ENCODE results near the gene NDUFB5.
A peak's percentile ranks its signal among the peaks of the same experiment; 100 is the strongest.

Gene NDUFB5

DNA sequence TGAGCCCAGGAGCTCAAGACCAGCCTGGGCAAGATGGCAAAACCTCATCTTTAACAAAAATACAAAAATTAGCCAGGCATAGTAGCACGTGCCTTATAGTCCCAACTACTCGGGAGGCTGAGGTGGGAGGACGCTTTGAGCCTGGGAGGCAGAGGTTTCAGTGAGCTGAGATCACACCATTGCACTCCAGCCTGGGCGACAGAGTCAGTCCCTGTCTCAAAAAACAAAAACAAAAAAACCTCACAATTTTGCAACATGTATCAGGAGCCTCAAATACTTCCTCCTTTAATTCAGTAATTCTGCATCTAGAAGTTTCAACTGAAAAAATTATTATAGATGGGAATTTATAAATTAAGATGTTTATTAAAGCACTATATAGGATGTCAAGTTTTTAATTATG, 1.3 kb upstream of the NDUFB5 start:
- TF ChIP-seq EZH2phosphoT487 (conservative IDR thresholded peaks at IDR 0.05; ENCODE audit: low read length), result no peak
- TF ChIP-seq, protein P1, sequence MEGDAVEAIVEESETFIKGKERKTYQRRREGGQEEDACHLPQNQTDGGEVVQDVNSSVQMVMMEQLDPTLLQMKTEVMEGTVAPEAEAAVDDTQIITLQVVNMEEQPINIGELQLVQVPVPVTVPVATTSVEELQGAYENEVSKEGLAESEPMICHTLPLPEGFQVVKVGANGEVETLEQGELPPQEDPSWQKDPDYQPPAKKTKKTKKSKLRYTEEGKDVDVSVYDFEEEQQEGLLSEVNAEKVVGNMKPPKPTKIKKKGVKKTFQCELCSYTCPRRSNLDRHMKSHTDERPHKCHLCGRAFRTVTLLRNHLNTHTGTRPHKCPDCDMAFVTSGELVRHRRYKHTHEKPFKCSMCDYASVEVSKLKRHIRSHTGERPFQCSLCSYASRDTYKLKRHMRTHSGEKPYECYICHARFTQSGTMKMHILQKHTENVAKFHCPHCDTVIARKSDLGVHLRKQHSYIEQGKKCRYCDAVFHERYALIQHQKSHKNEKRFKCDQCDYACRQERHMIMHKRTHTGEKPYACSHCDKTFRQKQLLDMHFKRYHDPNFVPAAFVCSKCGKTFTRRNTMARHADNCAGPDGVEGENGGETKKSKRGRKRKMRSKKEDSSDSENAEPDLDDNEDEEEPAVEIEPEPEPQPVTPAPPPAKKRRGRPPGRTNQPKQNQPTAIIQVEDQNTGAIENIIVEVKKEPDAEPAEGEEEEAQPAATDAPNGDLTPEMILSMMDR (IDR thresholded peaks at IDR 0.05; ENCODE audit: insufficient read depth, low read length, poor library complexity, severe bottlenecking), result no peak
- H3K4me2 ChIP-seq (ENCODE audit: low read depth, low read length, poor library complexity, severe bottlenecking), result peak overlapping the region; percentile 95
- peaks cover 17% of the 10 kb centered on the region for H3F3A ChIP-seq (ENCODE audit: insufficient read depth)
- no peaks in the 10 kb centered on the region for H3K9me3 ChIP-seq (ENCODE audit: insufficient read depth, low read length)
- H2AFZ ChIP-seq (ENCODE audit: low read depth, low read length, severe bottlenecking), result no peak overlapping the region
- H3K4me3 ChIP-seq (ENCODE audit: insufficient read depth, low read length, poor library complexity, severe bottlenecking), result peak overlapping the region; percentile 79
- H3K79me2 ChIP-seq (ENCODE audit: insufficient read depth, low read length), result peaks cover 51% of the 10 kb centered on the region
- no peak overlapping the region for H3K27ac ChIP-seq (ENCODE audit: low read depth, low read length)
- peak overlapping the region; percentile 79 for H3K9ac ChIP-seq (ENCODE audit: low read length)
- no peaks in the 10 kb centered on the region for H3K27me3 ChIP-seq (ENCODE audit: low read length)
- H3K36me3 ChIP-seq (ENCODE audit: low read length), result peaks cover 12% of the 10 kb centered on the region; the same call in 1 of the 2 replicates
- no peaks in the 10 kb centered on the region for H4K20me1 ChIP-seq (ENCODE audit: low read depth, low read length)
- H3K9me2 ChIP-seq (replicated peaks; ENCODE audit: insufficient read depth, low read length), result no peaks in the 10 kb centered on the region

DNA sequence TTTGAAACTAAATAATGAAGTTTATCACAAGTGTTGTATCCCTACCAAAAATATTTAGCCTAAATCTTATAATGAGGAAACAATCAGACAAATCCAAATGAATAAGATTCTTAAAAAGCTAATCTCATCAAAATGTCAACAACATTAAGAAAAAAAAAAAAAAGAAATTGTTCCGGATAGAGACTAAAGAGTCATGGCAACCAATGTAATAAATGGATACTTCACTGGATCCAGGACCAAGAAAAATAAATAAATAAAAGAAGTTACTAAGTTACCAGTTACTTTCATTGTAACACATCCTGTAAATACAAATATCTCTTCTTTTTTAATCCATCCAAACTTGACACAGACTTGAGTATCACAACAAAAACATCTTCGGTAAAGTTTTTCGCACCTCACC, 763 bp upstream of the NDUFB5 start:
- peak overlapping the region; percentile 49 for H3K27ac ChIP-seq (ENCODE audit: low read depth, low read length)
- H3K4me3 ChIP-seq (ENCODE audit: insufficient read depth, low read length, poor library complexity, severe bottlenecking), result peak overlapping the region; percentile 79
- peaks cover 51% of the 10 kb centered on the region for H3K79me2 ChIP-seq (ENCODE audit: insufficient read depth, low read length)
- TF ChIP-seq EZH2phosphoT487 (conservative IDR thresholded peaks at IDR 0.05; ENCODE audit: low read length), result no peak
- TF ChIP-seq, protein P1 (IDR thresholded peaks at IDR 0.05; ENCODE audit: insufficient read depth, low read length, poor library complexity, severe bottlenecking), result no peak
- H3K9me3 ChIP-seq (ENCODE audit: insufficient read depth, low read length), result no peaks in the 10 kb centered on the region
- no peaks in the 10 kb centered on the region for H3K27me3 ChIP-seq (ENCODE audit: low read length)
- H2AFZ ChIP-seq (ENCODE audit: low read depth, low read length, severe bottlenecking), result peak overlapping the region; percentile 86
- no peaks in the 10 kb centered on the region for H4K20me1 ChIP-seq (ENCODE audit: low read depth, low read length)
- peak overlapping the region; percentile 79 for H3K9ac ChIP-seq (ENCODE audit: low read length)
- peaks cover 17% of the 10 kb centered on the region for H3F3A ChIP-seq (ENCODE audit: insufficient read depth)
- H3K9me2 ChIP-seq (replicated peaks; ENCODE audit: insufficient read depth, low read length), result no peaks in the 10 kb centered on the region
- peaks cover 12% of the 10 kb centered on the region; the same call in 1 of the 2 replicates for H3K36me3 ChIP-seq (ENCODE audit: low read length)
- peak overlapping the region; percentile 95 for H3K4me2 ChIP-seq (ENCODE audit: low read depth, low read length, poor library complexity, severe bottlenecking)

DNA sequence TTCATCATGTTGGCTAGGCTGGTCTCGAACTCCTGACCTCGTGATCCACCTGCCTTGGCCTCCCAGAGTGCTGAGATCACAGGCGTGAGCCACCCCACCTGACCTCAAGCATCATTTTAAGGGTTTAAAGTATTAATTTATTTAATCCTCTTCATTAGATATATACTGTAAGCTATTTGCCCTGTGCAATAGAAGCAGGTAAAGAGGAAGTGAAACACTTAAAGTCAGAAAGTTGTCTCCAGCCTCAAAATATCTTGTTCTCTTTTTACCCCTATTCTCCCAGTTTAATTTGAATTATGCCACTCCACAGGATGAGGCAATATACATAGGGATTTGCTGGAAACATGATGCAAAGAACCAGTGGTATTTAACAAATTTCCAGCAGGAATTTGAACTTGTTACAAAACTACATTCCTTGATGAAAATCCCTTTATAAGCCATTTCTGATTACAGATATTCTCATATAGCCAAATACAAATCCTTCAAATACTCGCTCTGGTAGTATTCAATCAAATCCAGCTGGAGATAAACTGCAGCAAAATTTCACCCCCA, 2.0 kb downstream of the NDUFB5 start:
- no peak overlapping the region for H3K4me3 ChIP-seq (ENCODE audit: insufficient read depth, low read length, poor library complexity, severe bottlenecking)

More for the DNA sequence above, 2.0 kb downstream of the NDUFB5 start:
- H4K20me1 ChIP-seq (ENCODE audit: low read depth, low read length), result no peaks in the 10 kb centered on the region
- no peak overlapping the region for H3K9ac ChIP-seq (ENCODE audit: low read length)
- H3K27ac ChIP-seq (ENCODE audit: low read depth, low read length), result peak overlapping the region; percentile 71
- peak overlapping the region; percentile 77 for H3K4me2 ChIP-seq (ENCODE audit: low read depth, low read length, poor library complexity, severe bottlenecking)
- H2AFZ ChIP-seq (ENCODE audit: low read depth, low read length, severe bottlenecking), result no peak overlapping the region
- H3K9me3 ChIP-seq (ENCODE audit: insufficient read depth, low read length), result no peaks in the 10 kb centered on the region
- peaks cover 17% of the 10 kb centered on the region for H3F3A ChIP-seq (ENCODE audit: insufficient read depth)
- no peaks in the 10 kb centered on the region for H3K27me3 ChIP-seq (ENCODE audit: low read length)
- no peaks in the 10 kb centered on the region for H3K9me2 ChIP-seq (replicated peaks; ENCODE audit: insufficient read depth, low read length)
- no peak for TF ChIP-seq EZH2phosphoT487 (conservative IDR thresholded peaks at IDR 0.05; ENCODE audit: low read length)
- TF ChIP-seq, protein P1 (IDR thresholded peaks at IDR 0.05; ENCODE audit: insufficient read depth, low read length, poor library complexity, severe bottlenecking), result no peak
- H3K79me2 ChIP-seq (ENCODE audit: insufficient read depth, low read length), result peaks cover 49% of the 10 kb centered on the region
- peaks cover 4% of the 10 kb centered on the region; the same call in 1 of the 2 replicates for H3K36me3 ChIP-seq (ENCODE audit: low read length)
